BJ (cell line): ENCODE results near the gene S100A1. TPM values are rescaled to one million over a fixed set of nuclear protein-coding genes. Genes with fewer than 3 reads are reported as not detected.

Experiments
- CTCF ChIA-PET: fragments of 350-600 bp; formaldehyde crosslinking; extraction: SDS; loops from one replicate; lab custom pipeline; 2021; ENCODE audit warnings: antibody characterized with exemption, inconsistent platforms; lab: Yijun Ruan, JAX
- POLR2A ChIA-PET: fragments of 300-600 bp; sonication (Branson Sonifier 250); formaldehyde crosslinking; extraction: SDS; loops from one replicate; lab custom pipeline; 2021; ENCODE audit warnings: antibody characterized with exemption; lab: Charles Lee
- DNase-seq: peaks from one replicate; pipeline ENCODE4 v3.0.0-alpha.2; 2011; ENCODE audit warnings: low read depth
- H3K27me3 ChIP-seq: 2 replicates; pipeline ENCODE4 v1.6.0; 2011; ENCODE audit warnings: low read length; ENCODE audit not compliant: control insufficient read depth, insufficient read depth
- H3K36me3 ChIP-seq: 2 replicates; pipeline ENCODE4 v1.5.1; 2011; ENCODE audit warnings: low read length; ENCODE audit not compliant: control insufficient read depth, insufficient read depth
- H3K4me3 ChIP-seq: 2 replicates; pipeline ENCODE4 v1.5.1; 2011; ENCODE audit warnings: low read depth, mild to moderate bottlenecking, control low read depth, low read length
- CTCF ChIP-seq: IDR thresholded peaks from 2 replicates; pipeline ENCODE4 v1.5.1; 2011; ENCODE audit warnings: low read depth, mild to moderate bottlenecking, control low read depth, inconsistent platforms, low read length, moderate library complexity; ENCODE audit not compliant: insufficient read depth
- polyA plus RNA-seq: library from polyadenylated mRNA; depleted of rRNA; stranded (reverse); fragments of >200 nt; gene quantifications from 2 replicates; pipeline ENCODE4 v1.2.3, GENCODE V29; 2011

S100A1 gene
- polyA plus RNA-seq, 1 experiment = 0.71 TPM

GRCh38 chr1:153647346-153647714, 19.1 kb downstream of the S100A1 start:
- ChIA-PET CTCF (interaction anchor here (1.3 to 2.0 kb wide), 5 partner anchors 10 to 138 kb away, joined by 3 to 9 read pairs (median 5); partner anchors contain the start of genes CHTOP and S100A13), POLR2A (interaction anchor here (0.7 kb wide), 1 partner anchor 80 kb away, joined by 4 read pairs; no protein-coding TSS in a partner anchor)
- no peak for DNase-seq
- no peak overlapping the region for H3K4me3 ChIP-seq
- H3K27me3 ChIP-seq = no peaks in the 10 kb centered on the region
- TF ChIP-seq CTCF = no peak
- peaks cover 13% of the 10 kb centered on the region for H3K36me3 ChIP-seq

GRCh38 chr1:153648000-153648643, 19.9 kb downstream of the S100A1 start:
- ChIA-PET POLR2A (interaction anchor here (0.7 kb wide), 1 partner anchor 79 kb away, joined by 4 read pairs; no protein-coding TSS in a partner anchor), CTCF (interaction anchor here (0.7 to 2.0 kb wide), 5 partner anchors 11 to 139 kb away, joined by 3 to 9 read pairs (median 5); partner anchors contain the start of genes CHTOP and S100A13)
- no peak for DNase-seq
- TF ChIP-seq CTCF = no peak
- Histone ChIP-seq H3K27me3 (no peaks in the 10 kb centered on the region), H3K4me3 (no peak overlapping the region), H3K36me3 (peaks cover 10% of the 10 kb centered on the region)

- POLR2A ChIA-PET = no interaction called here
Observed at GRCh38 chr1:153649137-153649862, 21.1 kb downstream of the S100A1 start.

GRCh38 chr1:153649863-153650235, 21.6 kb downstream of the S100A1 start:
- POLR2A ChIA-PET = no interaction called here
- CTCF ChIA-PET = no interaction called here
- Histone ChIP-seq H3K27me3 (no peaks in the 10 kb centered on the region), H3K4me3 (no peak overlapping the region), H3K36me3 (peaks cover 10% of the 10 kb centered on the region)
- no peak for DNase-seq
- no peak for TF ChIP-seq CTCF

More at GRCh38 chr1:153649137-153649862, 21.1 kb downstream of the S100A1 start:
- no peak overlapping the region for H3K4me3 ChIP-seq
- peaks cover 10% of the 10 kb centered on the region for H3K36me3 ChIP-seq
- no peak for TF ChIP-seq CTCF
- CTCF ChIA-PET = no interaction called here
- no peaks in the 10 kb centered on the region for H3K27me3 ChIP-seq
- no peak for DNase-seq

GRCh38 chr1:153651771-153652170, 23.5 kb downstream of the S100A1 start:
- DNase-seq = no peak
- Histone ChIP-seq H3K36me3 (peaks cover 2% of the 10 kb centered on the region), H3K4me3 (no peak overlapping the region), H3K27me3 (no peaks in the 10 kb centered on the region)
- CTCF ChIA-PET = interaction anchor here (0.9 to 1.7 kb wide), 6 partner anchors 12 to 140 kb away, joined by 3 to 5 read pairs (median 4); partner anchors contain the start of gene S100A13
- no peak for TF ChIP-seq CTCF
- POLR2A ChIA-PET = no interaction called here
